ENCODE measurements around the gene NHLH2.

The NHLH2 gene

DNA sequence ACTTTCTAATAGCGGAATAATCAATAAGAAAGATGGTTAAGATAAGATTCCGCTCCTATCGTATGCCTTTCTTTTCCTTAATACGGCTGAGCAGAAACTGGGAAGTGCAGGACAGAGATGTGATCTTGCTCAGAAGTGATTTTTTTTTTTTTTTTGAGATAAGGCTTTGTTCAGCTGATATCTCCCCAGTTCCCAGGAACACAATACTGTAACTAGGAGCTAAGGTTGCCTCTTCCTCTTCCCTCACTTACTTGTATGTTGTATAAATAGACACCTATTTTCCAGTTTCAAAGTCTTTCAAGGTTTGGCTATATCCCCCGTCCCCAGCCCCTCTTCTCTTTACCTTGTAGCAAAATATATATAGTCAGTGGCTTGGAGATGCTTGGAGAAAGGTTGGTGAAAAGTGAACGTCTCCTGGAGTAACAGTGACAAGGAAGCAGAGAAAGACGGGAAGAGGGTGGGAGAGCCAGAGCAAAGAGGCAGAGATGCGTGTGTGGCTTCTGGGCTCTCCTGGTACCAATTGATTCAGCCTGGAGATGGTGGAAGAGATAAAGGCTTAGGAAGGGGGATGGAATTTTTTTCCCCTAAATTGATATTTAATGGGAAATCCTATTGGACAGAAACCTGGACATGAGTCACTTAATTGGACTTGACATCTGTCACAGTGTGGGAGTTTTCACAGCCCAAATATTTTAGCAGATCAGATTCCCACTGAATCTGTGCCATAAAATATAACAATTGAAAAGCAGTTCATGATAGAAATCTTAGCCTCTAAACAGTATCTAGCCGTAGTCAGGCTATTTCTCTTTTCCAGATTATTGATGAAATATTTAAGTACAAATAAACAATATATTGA, at the start of gene NHLH2:
Gene NHLH2 (minus strand): TSS at position 522 of the 856 bp plus-strand sequence. CDS start 2,754 bp downstream, outside the sequence.
- DNase-seq: no peak

DNA sequence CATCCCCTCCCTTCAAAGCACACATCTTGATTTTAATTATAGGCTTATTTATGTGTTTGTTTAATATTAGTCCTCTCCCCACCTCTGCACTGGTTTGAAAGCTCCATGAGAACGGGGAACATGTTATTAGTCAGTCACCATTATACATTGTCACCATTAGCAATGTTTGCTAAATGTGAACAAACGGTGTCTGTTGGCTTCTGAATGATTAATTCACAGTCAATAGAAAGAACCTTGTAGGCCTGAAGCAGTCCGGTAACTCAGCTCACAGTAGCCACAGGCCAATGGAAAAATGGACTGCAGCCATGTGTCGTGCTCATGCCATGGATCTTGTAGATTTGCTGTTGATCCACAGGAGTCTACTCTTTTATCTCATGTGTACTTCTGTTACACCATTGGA, 49.7 kb upstream of the NHLH2 start:
- no peak for DNase-seq

DNA sequence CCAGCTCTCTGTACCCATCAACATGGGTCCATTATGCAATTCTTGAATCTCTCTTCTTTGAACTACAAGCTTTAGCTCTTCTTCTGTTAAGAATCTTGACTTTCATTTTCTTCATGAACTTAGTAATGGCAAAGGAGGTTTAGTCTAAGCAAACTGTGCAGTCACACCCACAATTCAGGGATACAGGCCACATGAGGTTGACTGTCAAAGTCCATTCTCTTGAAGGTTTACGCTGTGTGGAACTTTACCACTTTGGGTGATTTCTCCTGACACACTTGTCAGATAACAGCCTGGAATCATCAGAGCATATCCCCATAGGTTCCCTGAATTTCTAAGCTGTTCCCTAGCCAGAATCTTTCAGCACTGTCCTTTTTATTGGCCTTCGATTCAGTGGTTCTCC, 48.0 kb upstream of the NHLH2 start:
- no peak for DNase-seq

DNA sequence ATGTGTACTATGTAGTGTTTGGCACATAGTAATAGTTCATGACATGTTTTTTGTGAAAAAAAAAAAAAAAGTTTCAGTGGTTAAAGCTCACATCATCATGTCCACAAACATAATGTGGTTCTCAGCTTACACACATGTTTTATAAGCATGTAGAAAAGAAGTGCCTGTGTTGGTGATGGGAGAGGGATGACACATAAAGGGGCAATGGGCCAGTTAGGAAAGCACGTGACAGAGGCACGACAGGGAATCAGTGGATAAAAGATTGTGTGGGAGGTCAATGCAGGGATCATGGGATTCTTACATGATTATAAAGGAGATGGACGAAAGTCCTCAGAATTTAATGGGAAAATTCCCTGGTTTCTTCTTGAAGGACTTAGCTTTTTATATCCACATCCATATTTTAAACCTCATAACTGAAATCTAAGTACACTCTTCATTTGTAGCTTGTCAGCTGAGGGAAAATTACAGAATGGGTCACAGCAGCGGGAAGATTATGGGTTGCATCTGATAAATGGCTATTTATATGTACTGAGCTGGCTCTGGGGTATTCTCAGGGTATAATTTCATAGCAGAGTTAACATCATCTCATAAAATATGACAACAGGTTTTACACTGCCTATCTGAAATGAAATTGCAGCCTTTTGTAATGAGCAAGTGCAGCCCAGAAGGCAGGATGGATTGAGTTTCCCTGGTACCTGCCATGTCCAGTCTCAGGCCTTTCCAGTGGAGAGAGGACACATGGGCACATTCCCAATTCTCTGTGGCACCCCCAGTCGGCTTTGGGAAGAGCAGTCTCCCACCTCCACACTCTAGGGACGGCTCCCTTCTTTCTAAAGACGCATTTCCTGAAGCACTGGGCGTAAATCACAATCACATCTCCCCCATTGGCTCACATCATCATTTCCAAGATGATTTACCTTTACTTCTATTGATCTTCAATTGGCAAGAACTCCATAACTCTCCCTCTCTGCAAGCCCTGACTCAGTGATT, 42.3 kb upstream of the NHLH2 start:
- no peak for DNase-seq

DNA sequence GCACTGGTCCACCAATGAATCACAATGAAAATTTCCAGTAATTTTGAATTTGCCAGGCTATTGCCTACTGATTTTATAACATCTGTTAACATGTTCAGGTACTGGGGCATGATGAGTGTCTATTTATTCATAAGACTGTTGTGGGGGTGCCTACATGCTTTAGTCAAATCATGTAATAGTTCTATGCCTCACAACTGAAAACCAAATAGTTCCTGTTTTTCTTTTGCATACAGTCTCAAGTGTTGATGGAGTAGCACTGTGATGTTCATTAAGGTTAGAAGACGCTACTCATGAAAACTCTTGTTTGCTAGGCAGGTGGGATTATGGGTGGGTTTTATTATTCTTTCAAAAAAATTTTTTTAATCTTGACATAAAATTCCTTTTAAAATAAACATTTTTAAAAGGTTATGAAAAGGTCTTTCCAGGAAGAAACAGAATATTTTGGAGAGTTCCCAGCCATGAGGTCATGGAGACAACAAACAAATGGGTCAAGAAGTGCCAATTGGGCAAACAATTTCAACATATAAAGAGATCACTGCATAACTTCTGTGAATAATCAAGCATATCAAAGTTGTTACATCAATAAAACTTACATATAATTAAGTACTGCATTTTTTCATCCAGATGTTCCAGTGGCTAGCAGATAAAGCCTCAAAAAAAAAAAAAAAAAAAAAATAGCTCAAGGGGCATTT, 40.2 kb upstream of the NHLH2 start:
- DNase-seq: no peak

DNA sequence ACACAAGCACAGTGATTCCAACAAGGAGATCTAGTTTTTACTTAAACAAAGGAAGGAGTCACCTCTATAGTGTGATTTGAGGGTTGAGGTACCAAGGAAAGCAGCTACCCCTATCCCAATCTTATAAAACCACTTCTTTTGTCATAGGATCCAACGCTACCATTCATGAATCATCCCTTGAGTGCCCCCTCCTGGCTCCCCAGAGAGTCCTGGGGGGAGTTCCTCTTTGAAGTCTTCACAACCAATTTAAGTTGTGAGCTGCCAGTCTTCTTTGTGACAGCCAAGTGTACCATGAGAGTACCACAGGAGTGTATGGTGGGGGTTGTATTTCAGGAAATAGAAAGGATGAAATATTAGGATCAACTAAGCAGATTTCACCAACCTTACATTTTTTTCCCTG, 39.1 kb upstream of the NHLH2 start:
- DNase-seq: no peak

DNA sequence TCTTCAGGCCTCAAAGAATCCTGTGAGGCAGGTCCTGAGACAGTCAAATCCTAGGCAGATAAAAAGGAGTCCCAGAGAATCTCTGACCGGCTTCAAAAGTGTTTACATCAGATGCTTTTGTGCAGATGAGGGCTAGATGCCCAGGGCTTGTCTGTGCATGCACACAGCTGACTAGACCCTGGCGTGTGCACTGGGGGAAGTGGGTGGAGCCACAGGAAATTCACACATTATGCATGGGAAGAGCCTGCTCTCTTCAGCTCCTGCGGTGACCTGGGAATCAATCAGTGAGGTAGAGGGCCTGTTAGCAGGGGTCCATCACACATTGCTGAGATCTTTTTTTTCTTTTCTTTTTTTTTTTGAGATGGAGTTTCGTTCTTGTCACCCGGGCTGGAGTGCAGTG, 36.6 kb upstream of the NHLH2 start:
- no peak for DNase-seq

DNA sequence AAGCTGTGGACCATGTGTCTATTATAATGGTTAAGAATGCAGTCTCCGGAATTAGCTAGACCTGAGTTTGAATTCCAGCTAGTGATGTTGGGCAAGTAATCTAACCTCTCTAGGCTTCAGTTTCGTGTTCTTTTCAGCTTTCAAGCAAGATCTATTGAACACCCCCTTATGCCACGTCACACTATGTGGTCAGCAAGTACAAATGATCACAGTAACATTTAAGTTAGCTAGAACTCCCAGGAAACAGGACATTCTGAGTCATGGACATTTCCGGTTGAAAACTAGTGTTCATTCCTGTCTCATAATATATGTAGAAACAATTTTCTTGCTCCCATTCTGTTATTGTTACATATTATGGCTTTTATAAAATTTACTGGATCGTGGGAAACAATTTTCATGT, 34.0 kb upstream of the NHLH2 start:
- no peak for DNase-seq

DNA sequence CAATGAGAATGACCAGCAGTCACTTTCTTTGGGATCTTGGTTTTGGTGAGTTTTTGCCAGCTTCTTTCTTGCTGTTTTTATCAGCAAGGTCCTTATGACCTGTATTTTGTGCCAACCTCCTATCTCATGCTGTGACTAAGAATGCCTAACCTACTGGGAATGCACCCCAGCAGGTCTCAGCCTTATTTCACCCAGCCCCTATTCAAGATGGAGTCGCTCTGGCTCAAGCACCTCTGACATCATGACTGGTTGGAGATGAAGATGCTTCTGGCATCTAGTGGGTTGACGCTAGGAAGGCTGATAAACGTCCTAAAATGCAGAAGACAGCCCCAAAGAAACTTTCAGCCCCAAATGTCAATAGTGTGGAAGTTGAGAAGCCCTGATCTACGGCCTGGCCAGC, 33.6 kb upstream of the NHLH2 start:
- no peak for DNase-seq

DNA sequence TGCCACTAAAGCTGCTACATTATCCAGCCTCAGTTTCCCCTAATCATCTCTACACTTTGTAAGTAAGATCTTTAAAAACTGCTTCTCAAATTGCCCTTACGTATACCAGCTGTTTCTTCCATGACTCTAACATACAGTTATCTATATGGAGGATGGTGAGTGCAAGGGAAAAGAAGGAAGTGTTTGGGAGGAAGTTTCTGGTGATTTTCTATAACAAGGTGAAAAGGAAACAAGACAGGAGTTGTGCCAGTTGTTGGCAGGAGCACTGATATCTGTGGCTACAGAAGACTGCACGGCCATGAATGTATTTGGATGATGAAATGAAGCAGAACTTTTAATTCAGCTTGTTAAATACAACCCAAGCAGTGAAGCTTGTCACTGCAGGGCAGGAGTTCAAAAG, 32.3 kb upstream of the NHLH2 start:
- DNase-seq: no peak

DNA sequence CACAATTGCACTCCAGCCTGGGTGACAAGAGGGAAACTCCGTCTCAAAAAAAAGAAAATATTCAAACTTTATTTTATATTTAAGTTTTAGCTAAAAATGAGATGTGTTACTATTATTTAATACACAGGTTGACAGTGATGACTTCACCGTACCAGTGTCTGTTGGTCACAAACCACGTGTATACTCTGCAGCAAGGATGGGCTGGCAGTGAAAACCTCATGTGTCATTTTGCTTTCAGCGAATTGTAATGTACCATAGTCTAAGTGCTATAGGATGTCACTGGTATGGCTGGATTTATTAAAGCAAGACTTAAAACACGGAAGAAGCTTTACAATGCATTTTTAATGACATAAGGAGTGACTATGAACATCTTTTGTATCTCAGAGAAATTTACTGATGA, 28.1 kb upstream of the NHLH2 start:
- no peak for DNase-seq

DNA sequence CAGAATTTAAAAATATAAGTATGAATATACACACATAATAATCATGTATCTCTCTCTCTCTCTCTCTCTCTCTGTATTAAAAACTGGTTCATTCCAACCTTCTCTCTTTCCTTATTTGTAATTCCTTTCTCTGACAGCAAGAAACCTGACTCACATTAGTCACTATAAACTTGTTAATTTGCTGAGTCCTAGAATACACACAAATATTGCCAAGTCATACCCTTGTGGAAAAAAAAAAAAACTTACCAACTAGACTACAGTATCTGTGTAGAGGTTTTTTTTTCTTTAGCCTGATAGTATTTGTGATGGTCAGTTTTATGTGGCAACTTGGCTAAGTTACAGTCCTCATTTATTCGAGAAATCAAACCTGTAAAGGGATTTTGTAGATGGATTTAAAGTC, 26.3 kb upstream of the NHLH2 start:
- no peak for DNase-seq

DNA sequence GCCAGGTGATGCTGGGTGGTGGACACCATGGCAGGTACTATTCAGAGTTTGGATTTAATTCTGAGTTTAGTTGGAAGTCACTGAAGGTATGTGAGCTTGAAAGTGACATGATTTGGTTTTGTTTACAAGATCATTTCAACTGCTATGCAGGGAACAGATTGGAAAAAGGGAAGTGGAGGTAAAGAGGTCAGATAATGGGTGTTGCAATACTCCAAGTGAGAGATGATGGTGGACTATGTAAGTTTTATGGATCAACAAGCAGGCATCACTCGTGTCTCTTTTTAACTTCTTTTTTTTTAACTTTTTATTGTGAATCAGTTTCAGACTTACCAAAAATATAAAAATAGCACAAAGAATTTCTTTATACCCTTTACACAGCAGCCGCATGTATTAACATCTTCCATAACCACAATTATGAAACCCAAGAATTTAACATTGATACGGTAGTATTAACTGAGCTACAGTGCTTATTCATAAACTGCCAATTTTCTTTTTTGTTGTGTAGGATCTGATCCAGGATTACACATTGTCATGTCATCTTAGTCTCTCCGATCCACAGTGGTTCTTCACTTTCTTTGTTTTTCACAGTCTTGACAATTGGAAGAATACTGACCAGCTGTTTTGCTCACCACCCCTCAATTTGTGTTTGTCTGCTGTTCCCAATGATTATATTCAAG, 24.9 kb upstream of the NHLH2 start:
- no peak for DNase-seq

DNA sequence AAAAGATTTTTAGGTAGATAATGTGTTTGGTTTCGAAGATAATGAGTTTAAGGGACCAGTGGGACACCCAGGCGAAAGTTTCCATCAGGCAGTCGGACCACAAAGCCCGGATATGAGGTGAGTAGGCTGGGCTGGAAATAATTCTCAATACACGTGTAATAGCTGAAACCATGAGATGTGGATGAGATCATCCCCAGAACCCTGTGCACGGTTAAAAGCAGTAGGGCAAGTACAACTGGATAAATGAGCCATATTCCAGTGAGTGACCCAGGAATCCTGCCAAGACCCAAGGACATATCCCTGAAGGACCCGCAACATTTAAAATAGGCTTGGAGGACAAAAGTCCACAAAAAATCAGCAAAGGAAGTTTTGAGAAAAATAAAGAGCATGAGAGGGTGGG, 21.5 kb upstream of the NHLH2 start:
- no peak for DNase-seq

DNA sequence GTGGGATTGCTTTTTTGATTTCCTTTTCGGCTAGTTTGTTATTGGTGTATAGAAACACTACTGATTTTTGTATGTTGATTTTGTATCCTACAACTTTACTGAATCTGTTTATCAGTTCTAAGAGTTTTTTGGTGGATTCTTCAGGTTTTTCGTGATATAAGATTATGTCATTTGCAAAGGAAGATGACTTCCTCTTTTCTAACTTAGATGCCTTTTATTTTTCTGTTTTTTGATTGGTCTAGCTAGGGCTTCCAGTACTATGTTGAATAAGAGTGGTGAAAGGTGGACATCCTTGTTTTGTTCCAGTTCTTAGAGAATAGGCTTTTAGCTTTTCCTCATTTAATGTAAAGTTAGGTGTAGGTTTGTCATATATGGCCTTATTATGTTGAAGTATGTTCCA, 13.1 kb upstream of the NHLH2 start:
- DNase-seq: no peak

DNA sequence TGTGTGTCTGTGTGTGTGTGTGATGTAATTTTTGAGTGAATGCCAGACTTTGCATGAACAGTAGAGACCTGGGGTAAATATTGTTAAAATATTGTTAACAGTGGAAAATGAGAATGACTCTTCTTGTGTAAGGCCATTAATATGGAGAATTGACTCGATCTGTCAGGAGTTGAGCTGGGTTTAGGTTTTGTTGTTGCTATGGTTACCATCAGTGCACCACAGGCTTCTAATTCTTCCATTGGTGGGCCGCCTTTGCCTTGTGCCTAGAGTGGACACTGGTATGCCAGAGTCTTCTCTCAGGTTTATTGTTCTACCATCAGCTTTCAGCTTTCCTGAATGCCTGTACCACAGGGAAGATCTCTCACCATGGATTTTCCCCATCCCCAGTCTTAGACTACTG, 10.0 kb upstream of the NHLH2 start:
- no peak for DNase-seq

DNA sequence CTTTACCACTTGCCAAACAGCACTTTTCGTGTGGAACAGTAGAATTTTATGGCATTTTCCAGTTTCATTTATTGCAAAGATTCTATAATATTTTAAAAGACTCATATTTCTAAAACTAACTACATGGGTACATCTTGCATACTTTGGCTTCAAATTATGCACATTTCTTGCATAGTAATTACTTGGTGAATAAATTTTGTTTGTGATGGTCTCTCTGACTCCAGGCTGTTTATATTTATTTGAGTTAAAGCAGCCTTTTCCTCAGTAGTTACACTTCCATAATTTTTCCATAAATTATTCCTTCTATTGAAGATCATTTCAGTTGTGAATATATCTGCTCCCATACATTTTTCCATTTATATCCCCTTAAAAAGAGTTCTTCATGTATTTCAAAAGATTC, 6.9 kb upstream of the NHLH2 start:
- no peak for DNase-seq

DNA sequence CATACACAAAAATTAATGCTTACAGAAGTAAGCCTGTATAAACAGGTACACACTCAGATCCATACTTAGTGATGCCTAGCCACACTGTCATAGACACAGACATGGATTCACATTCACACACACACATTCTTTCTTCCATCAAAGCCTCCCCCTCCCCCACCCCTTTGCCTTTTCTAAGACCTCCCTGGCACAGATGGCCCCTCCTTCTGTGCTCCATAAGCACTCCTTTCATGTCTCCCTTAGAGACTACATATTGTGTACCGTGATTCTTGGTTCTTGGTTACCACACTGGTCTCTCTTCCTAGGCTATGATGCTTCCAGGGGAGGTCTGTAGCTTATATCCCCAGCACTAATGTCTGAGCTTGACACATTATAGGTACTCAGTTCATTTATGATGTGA, 2.0 kb upstream of the NHLH2 start:
- DNase-seq: no peak

DNA sequence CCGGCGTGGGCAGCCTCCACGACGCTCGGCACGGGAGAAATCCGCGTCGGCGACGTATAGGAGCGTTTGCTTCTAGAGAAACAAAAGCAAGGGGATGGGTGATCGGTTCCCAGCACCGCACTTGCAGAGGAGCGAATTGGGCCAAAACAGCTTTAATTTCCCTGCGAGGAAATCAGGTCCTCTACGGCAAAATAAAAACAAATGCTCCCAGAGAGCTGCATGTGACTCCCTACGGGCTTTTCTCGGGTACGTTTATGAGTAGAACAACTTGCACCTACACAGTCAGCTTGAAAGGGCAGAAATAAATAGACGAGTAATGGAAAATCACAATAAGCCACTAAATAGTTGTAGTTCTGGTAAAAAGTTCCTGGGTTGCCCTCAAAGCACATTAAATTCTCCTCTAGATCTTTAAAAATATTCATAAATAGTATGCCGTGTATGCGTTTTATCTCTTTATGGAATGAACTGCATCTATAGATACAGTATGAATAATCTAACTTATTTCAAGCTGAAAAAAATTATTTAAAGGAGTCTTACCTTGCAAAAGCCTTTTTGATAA, 1.2 kb downstream of the NHLH2 start:
- no peak for DNase-seq

DNA sequence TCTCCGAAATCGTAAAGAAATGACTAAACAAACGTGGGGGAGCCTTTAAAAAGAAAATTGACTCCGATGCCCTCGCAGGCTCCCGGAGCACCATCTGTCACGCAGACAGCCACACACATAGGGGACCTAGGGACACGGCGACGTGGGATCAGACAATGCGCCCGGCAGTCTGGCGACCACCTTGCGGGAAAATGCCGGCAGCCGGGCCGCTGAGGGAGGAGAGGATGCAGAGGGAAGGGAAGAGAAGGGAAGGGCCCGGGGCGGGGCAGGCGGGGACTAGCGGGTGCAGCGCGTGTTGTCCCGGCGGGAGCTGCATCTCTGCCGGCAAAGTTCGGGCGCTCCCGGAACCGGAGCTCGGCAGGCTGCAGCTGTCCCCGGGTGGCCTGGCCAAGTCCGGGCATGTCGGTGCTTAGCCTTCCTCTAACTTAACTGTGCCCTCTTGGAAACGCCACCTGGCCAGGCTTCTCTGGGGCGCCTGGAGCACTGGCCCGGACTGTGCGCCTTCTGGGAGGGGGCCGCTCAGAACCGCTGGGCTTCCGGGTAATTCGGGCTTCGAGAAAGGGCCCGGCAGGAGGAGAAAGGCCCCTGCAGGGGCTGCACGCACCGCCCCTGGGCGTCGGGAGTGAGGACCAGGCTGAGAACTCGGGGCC, 1.8 kb downstream of the NHLH2 start:
- DNase-seq: no peak

DNA sequence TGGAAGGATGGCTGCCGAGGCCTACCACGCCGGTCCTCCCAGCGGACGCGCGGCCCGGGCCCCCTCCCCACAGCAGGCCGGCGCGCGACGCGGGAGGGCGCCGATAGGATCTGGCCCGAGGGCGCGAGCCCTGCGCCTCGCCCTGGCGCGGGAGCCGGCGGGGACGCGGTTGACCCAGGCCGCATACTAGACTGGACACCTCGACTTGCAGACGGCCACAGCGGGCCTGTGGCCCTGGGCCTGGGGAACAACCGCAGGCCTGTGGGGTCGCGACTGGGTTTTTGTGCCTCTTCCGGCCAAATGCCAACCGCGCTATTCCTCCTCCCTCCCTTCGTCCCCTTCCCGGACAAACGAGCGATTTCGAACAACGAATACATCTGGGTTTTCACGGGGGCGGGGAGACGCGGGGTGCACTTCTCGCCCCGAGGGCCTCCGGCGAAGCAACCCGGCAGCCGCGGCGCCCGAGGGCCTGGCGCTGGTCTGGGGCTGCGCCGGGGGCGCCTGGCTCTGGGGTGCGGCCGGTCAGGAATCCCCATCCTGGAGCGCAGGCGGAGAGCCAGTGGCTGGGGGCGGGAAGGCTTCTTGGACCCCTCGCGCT, 2.4 kb downstream of the NHLH2 start:
- DNase-seq: no peak

Data from kidney glomerular epithelial cell (primary cell).